ENCODE results near the gene OXSR1. TPM values are rescaled to one million over a fixed set of nuclear protein-coding genes. Genes with fewer than 3 reads are reported as not detected.

OXSR1 gene
- total and polyA plus RNA-seq, 10 donors: 9.3 to 45.0 (median 30.5) TPM

DNA sequence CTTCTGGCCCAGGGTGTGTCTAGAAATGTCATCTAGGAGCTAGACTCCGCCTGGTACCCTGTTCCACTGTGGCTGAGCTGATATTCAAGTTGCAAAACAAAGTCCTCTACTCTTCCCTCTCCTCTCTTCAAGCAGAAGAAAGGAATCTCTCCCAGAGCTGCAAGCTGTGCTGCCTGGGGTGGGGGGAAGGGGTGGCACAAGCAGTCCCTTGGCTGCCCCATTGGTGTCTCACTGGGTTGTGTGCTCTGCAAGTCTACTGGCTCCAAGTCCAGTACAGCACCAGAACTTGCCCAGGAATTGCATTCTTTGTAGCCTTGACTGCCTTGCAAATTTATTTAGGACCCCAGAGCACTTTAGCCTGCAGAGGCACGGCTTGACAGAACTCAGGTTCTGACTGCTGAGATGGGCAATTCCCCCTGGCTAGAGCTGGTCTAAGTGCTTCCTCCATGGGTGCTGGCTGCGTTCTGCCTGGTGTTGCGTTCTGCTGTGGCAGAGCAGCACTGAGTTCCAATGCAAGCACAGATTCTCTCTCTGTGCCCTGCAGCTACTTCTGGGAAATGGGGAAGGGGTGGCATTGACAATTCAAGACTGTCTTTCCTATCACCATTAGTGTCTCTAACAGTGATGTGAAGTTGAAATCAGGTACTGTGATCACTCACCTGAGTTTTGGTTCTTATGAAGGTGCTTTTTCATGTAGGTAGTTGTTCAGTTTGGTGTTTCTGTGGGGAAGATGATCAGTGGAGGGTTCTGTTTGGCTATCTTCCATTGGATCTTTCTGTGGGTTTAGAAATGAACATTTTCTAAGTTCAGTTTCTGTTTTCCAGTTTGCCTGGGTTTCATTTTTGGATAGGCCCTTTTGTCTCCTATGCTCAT lies 39.5 kb downstream of the OXSR1 start:
- Histone ChIP-seq H3K27ac (peak overlapping the region in 4 of 8 donors; percentile 9 to 80 (median 35)), H3K4me3 (peak overlapping the region in 1 of 8 donors; percentile 5), H3K27me3 (replicated peaks in 1 of 7) (no peaks in the 10 kb centered on the region), H3K9me3 (no peaks in the 10 kb centered on the region), H3K4me1 (peaks cover 0 to 46% (median 6%) of the 10 kb centered on the region in 6 donors), H3K36me3 (peaks cover 0 to 68% (median 8%) of the 10 kb centered on the region in 6 donors)
- 86 to 100% (median 90%) methylated on average over 2 to 4 of the region's 4 CpGs for WGBS, 5 donors
- no peak for DNase-seq
- intact Hi-C loops (cut with DNase I; ENCODE audit: low total_unique reads): no loop called here
- TF ChIP-seq CTCF (IDR thresholded peaks at IDR 0.05 in 8 of 11, conservative IDR thresholded peaks at IDR 0.05 in 3 of 11) (no peak), POLR2A (IDR thresholded peaks at IDR 0.05) (no peak), POLR2AphosphoS5 (IDR thresholded peaks at IDR 0.05) (no peak)

DNA sequence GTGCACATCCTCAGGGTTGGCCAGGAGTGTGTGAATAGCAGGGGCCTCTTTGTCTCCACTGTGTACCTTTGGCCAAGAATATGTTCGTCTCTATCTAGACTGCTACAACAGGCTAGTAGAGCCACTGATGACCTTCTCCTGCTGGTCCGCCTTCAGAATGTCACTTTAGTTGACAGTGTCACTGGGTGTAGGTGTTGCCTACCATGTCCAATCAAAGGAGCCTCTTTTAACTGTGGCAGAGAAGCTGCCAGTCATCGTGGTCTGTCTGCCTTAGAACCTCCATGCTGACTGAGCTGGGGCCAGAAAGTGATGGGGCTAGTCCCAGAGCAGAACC lies 40.1 kb downstream of the OXSR1 start:
- peak overlapping the region in 3 of 8 donors; percentile 9 to 80 (median 32) for H3K27ac ChIP-seq
- 81 to 87% (median 84%) methylated on average over 3 of the region's 3 CpGs for whole genome bisulfite sequencing, 5 donors
- no peaks in the 10 kb centered on the region for H3K9me3 ChIP-seq
- DNase-seq: no peak
- TF ChIP-seq POLR2AphosphoS5 (IDR thresholded peaks at IDR 0.05) (no peak), POLR2A (IDR thresholded peaks at IDR 0.05) (no peak), CTCF (IDR thresholded peaks at IDR 0.05 in 8 of 11, conservative IDR thresholded peaks at IDR 0.05 in 3 of 11) (no peak)
- peak overlapping the region in 1 of 8 donors; percentile 5 for H3K4me3 ChIP-seq
- intact Hi-C loops (cut with DNase I; ENCODE audit: low total_unique reads): no loop called here
- H3K4me1 ChIP-seq: peaks cover 0 to 51% (median 6%) of the 10 kb centered on the region in 6 donors
- H3K27me3 ChIP-seq (replicated peaks in 1 of 7): no peaks in the 10 kb centered on the region
- H3K36me3 ChIP-seq: peaks cover 0 to 62% (median 5%) of the 10 kb centered on the region in 6 donors

- H3K4me3 ChIP-seq: peak overlapping the region in 1 of 8 donors; percentile 7
- TF ChIP-seq CTCF (IDR thresholded peaks at IDR 0.05 in 8 of 11, conservative IDR thresholded peaks at IDR 0.05 in 3 of 11) (no peak), POLR2A (IDR thresholded peaks at IDR 0.05) (no peak), POLR2AphosphoS5 (IDR thresholded peaks at IDR 0.05) (peak in 1 of 3 donors; percentile 25)
- WGBS, 5 donors: 50 to 79% (median 70%) methylated on average over 4 of the region's 4 CpGs
- H3K36me3 ChIP-seq: peaks cover 0 to 45% (median 2%) of the 10 kb centered on the region in 6 donors
- H3K27ac ChIP-seq: peak overlapping the region in 4 of 8 donors; percentile 38 to 80 (median 65)
- no peak for DNase-seq
- H3K27me3 ChIP-seq (replicated peaks in 1 of 7): no peaks in the 10 kb centered on the region
- intact Hi-C loops (cut with DNase I; ENCODE audit: low total_unique reads): no loop called here
- H3K9me3 ChIP-seq: no peaks in the 10 kb centered on the region
- peaks cover 0 to 57% (median 6%) of the 10 kb centered on the region in 6 donors for H3K4me1 ChIP-seq
These were observed 42.1 kb downstream of the OXSR1 start for GRCh38 chr3:38207254-38208003.

All from spleen (tissue), 11 donors.